Thoracic aorta (tissue), 2 donors: ENCODE data around the gene CENPT. TPM values are rescaled to one million over a fixed set of nuclear protein-coding genes. Genes with fewer than 3 reads are reported as not detected.
A peak's percentile ranks its signal among the peaks of the same experiment; 100 is the strongest.

ENCODE experiments used
- ATAC-seq: fragments of 150-250 bp; one replicate; pipeline ENCODE4 v1.8.0; 2017; ENCODE audit warnings: low read depth; ENCODE audit not compliant: insufficient number of reproducible peaks, low FRiP score
- DNase-seq: peaks from one replicate; pipeline ENCODE4 v3.0.0-alpha.2; 2020; ENCODE audit warnings: low spot score
- H3K27ac ChIP-seq, 2 donors: fragments of 200-600 bp; sonication (generic); 1 replicate in 1 of 2; 2 replicates in 1 of 2; pipeline ENCODE4 v1.5.1; 2016; ENCODE audit warnings: mild to moderate bottlenecking in 2 of 2, moderate library complexity in 2 of 2
- H3K27me3 ChIP-seq: fragments of 200-600 bp; sonication (generic); replicated peaks from 2 replicates; pipeline ENCODE4 v1.6.0; 2016; ENCODE audit warnings: mild to moderate bottlenecking; ENCODE audit not compliant: insufficient read depth
- H3K36me3 ChIP-seq: fragments of 200-600 bp; sonication (generic); one replicate; pipeline ENCODE4 v1.5.1; 2016
- H3K4me1 ChIP-seq, 2 donors: fragments of 200-600 bp; sonication (generic); 1 replicate in 1 of 2; 2 replicates in 1 of 2; pipeline versions ENCODE4 v1.5.1 to v1.6.0; 2016; ENCODE audit warnings: low read depth in 2 of 2, mild to moderate bottlenecking in 1 of 2; ENCODE audit not compliant: control insufficient read depth in 1 of 2
- H3K4me3 ChIP-seq: fragments of 200-600 bp; sonication (generic); 2 replicates; pipeline ENCODE4 v1.5.1; 2016; ENCODE audit warnings: mild to moderate bottlenecking
- H3K9me3 ChIP-seq: fragments of 200-600 bp; sonication (generic); 2 replicates; pipeline ENCODE4 v1.5.1; 2016
- total RNA-seq, 2 donors: library from RNA; depleted of rRNA; stranded (reverse); fragments of >200 nt; gene quantifications; one replicate each; pipeline versions ENCODE4 v1.1.0 to v1.2.3, GENCODE V29; 2016
- TF ChIP-seq, protein P1 (sequence below): fragments of 200-600 bp; sonication (generic); IDR thresholded peaks from one replicate; pipeline ENCODE4 v1.5.1; 2019; ENCODE audit warnings: antibody characterized with exemption

Gene CENPT, protein sequence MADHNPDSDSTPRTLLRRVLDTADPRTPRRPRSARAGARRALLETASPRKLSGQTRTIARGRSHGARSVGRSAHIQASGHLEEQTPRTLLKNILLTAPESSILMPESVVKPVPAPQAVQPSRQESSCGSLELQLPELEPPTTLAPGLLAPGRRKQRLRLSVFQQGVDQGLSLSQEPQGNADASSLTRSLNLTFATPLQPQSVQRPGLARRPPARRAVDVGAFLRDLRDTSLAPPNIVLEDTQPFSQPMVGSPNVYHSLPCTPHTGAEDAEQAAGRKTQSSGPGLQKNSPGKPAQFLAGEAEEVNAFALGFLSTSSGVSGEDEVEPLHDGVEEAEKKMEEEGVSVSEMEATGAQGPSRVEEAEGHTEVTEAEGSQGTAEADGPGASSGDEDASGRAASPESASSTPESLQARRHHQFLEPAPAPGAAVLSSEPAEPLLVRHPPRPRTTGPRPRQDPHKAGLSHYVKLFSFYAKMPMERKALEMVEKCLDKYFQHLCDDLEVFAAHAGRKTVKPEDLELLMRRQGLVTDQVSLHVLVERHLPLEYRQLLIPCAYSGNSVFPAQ
- 10 to 100 TPM; 59.6 to 70.9 TPM for total RNA-seq

DNA sequence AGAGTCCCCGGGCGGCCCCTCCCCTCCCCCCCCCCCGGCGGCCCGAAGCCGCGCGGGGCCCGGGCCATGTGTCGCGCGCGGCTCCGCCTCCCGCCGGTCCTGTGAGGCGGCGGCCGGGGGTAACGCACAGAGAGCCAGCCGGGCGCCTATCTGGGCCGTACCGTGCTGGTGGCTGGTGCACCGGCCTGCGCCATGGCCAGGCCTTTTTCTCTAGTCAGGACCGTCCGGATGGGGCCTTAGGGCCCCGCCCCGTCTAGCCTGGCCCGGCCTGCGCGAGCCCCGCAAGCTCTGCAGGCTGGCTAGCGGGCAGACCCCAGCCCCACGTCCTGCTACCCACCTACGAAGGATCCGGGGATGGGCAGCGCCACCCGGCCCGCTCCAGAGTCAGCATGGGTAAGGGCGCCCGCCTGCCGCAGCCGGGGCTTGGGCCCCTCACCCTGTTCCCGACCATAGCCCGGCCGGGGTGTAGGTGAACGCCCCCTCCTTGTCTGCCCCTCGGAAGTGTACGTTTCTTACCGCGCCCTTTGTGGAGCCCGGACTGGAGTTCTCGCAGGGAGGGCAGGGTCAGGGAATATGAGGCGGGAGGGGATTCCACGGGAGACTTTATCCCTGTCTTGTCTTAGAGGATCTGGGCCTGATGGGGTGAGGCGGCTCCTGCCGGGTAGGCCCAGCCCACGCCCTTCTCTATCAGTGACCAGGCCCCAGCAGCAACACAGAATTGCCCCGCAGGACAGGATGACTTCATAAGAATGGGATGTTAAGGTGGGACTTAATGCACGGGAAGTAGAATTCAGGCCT lies at the start of gene CENPT:
TSS of gene CENPT (minus strand) at position 630 of the 798 bp plus-strand sequence. CDS start 13,834 bp downstream, outside the sequence.
- Histone ChIP-seq H3K9me3 (no peaks in the 10 kb centered on the region), H3K27ac (peak within 1 kb of the TSS; percentile 89 to 97), H3K4me3 (peak within 1 kb of the TSS; percentile 100), H3K27me3 (no peaks in the 10 kb centered on the region), H3K36me3 (peaks cover 2% of the 10 kb centered on the region), H3K4me1 (peaks cover 40 to 52% of the 10 kb centered on the region in 2 donors)
- TF ChIP-seq, protein P1, sequence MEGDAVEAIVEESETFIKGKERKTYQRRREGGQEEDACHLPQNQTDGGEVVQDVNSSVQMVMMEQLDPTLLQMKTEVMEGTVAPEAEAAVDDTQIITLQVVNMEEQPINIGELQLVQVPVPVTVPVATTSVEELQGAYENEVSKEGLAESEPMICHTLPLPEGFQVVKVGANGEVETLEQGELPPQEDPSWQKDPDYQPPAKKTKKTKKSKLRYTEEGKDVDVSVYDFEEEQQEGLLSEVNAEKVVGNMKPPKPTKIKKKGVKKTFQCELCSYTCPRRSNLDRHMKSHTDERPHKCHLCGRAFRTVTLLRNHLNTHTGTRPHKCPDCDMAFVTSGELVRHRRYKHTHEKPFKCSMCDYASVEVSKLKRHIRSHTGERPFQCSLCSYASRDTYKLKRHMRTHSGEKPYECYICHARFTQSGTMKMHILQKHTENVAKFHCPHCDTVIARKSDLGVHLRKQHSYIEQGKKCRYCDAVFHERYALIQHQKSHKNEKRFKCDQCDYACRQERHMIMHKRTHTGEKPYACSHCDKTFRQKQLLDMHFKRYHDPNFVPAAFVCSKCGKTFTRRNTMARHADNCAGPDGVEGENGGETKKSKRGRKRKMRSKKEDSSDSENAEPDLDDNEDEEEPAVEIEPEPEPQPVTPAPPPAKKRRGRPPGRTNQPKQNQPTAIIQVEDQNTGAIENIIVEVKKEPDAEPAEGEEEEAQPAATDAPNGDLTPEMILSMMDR, result no peak
- DNase-seq (no peak), ATAC-seq (peak; percentile 34)

DNA sequence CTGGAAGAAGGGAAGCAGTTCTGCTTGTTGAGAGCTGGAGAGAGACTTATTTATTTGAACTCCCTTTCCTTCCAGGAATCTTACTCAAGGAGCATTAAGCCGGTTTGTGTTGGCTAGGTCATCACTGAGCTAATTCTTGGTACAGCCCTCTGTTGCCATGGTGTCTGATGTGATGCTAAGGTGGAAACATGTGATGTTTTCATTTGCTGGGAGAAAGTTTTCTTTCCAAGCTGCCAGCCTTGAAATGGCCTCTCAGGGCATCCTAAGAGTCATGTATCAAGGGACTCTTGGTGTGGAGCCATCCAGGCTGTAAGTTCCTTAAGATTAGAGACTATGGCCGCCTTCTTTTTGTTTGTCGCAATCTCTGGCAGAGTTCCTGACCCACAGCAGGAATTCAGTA lies 49.7 kb upstream of the CENPT start:
- Histone ChIP-seq H3K27me3 (no peaks in the 10 kb centered on the region), H3K36me3 (no peaks in the 10 kb centered on the region), H3K4me1 (peaks cover 24 to 46% of the 10 kb centered on the region in 2 donors), H3K27ac (peak overlapping the region; percentile 73 to 87), H3K4me3 (peak overlapping the region; percentile 46), H3K9me3 (no peaks in the 10 kb centered on the region)
- peak; percentile 87 for ATAC-seq
- DNase-seq, result peak; percentile 78
- TF ChIP-seq, protein P1, result no peak

DNA sequence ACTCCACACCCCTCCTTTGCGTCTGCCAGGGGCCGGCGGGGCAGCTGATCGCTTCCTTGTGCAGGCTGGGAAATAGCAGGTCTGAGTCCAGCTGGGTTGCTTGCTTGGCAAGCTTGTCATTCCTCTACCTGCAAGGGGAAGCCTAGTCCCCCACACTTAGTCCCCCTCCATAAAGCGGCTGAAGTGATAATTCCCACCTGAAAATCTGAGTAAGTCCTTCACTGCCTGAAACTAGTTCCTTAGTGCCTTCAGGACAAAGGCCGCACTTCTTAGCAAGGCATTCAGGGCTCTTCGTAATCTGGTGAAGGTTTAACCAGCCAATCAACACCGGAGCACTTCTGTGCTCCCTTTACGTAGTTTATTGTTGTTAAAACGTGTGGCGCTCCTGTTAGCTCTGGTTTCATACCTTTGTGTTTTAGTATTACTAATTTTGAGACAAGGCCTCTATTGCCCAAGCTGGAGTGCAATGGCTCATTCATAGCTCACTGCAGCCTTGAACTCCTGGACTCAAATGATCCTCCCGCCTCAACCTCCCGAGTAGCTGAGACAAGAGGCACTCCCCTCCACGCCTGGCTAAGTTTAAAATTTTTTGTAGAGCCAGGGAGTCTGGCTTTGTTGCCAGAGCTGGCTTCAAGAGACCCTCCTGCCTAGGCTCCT lies 46.4 kb upstream of the CENPT start:
- TF ChIP-seq, protein P1, result no peak
- Histone ChIP-seq H3K27me3 (no peaks in the 10 kb centered on the region), H3K4me1 (peaks cover 24 to 49% of the 10 kb centered on the region in 2 donors), H3K4me3 (peak overlapping the region; percentile 78), H3K27ac (peak overlapping the region; percentile 87 to 91), H3K9me3 (no peaks in the 10 kb centered on the region), H3K36me3 (no peaks in the 10 kb centered on the region)
- DNase-seq, result no peak
- ATAC-seq, result no peak

DNA sequence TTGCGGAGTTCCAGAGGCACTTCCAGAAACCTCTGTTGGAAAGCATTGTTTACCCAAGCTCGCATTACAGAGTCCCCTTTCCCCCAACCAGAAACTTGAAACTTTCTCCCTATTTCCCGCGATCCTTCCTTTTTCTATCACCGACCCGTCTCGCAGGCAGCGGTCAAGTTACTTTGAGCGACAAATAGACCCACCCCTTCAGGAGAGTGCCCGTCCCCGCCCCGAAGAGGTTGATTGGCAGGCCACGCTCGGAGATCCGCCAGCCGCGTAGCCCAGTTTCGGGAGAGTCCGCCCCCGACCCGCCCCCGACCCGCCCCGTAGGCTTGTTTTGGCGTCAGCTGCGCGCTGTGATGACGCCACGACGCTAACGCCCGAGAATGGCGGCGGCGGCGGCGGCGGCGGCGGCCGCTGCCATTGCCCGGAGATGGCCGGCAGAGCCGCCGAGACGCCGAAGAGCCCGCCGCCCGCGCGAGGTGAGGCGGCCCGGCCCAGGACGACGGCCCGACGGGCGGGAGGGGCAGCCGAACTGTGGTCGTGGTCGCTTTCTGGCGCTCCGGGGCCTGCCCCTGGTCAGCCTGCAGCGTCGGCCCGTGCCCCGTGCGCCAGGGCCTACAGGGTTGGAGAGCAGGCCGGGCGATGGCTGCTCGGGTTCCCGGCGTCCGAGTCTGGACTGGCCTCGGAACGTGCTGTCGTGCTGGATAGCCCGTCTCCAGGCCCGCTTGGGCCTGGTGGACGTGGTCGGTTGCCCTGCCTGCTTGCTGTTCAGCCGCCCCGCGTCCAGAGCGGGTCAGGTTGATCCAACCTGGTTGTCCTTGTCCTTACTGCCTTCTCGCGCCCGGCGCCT lies 45.6 kb upstream of the CENPT start, which contains the start of gene PSKH1:
TSS of gene PSKH1 (plus strand) at position 356 of the 844 bp plus-strand sequence. CDS start 15,496 bp downstream, outside the sequence.
- TF ChIP-seq, protein P1, result no peak
- Histone ChIP-seq H3K36me3 (no peaks in the 10 kb centered on the region), H3K4me1 (peaks cover 24 to 48% of the 10 kb centered on the region in 2 donors), H3K27me3 (no peaks in the 10 kb centered on the region), H3K4me3 (peak within 1 kb of the TSS; percentile 78), H3K27ac (peak within 1 kb of the TSS; percentile 87 to 91), H3K9me3 (no peaks in the 10 kb centered on the region)
- ATAC-seq, result peak; percentile 85
- peak; percentile 88 for DNase-seq
